Left lung (tissue), 10 donors: Measurements from ENCODE around the gene RPL19. TPM values are rescaled to one million over a fixed set of nuclear protein-coding genes. Genes with fewer than 3 reads are reported as not detected.

ENCODE experiments used
- ATAC-seq: fragments of 200-7000 bp; cut with Tn5 transposase; one replicate; pipeline ENCODE4 v1.9.1; 2020; ENCODE audit warnings: moderate library complexity
- DNase-seq, 4 donors: peaks; one replicate each; pipeline ENCODE4 v3.0.0-alpha.2; 2013 to 2020
- H3K27ac ChIP-seq, 2 donors: fragments of 200-600 bp; sonication (generic) in 1 of 2; one replicate each; pipeline versions ENCODE4 v1.5.0 to v1.8.0; 2020 to 2021
- H3K27me3 ChIP-seq, 2 donors: fragments of 200-600 bp; sonication (generic) in 1 of 2; one replicate each; pipeline versions ENCODE4 v1.5.0 to v1.8.0; 2020 to 2021
- H3K36me3 ChIP-seq, 2 donors: fragments of 200-600 bp; sonication (generic) in 1 of 2; one replicate each; pipeline versions ENCODE4 v1.5.0 to v1.8.0; 2020 to 2021
- H3K4me1 ChIP-seq, 2 donors: fragments of 200-600 bp; one replicate each; pipeline ENCODE4 v1.8.0; 2021
- H3K4me3 ChIP-seq, 2 donors: fragments of 200-600 bp; sonication (generic) in 1 of 2; one replicate each; pipeline versions ENCODE4 v1.5.0 to v1.8.0; 2020 to 2021; ENCODE audit warnings: mild to moderate bottlenecking in 1 of 2
- H3K9me3 ChIP-seq, 2 donors: fragments of 200-600 bp; sonication (generic) in 1 of 2; one replicate each; pipeline versions ENCODE4 v1.5.0 to v1.8.0; 2020 to 2021
- CTCF ChIP-seq, 2 donors: fragments of 200-600 bp; sonication (generic) in 1 of 2; IDR thresholded peaks; one replicate each; pipeline versions ENCODE4 v1.5.0 to v1.8.0; 2021; ENCODE audit warnings: antibody characterized with exemption in 2 of 2
- intact Hi-C, 2 donors: fragments of 100-400 bp; cut with DNase I; formaldehyde crosslinking; loops; one replicate each; pipeline versions ENCODE4 v1.11.2 to v1.14.2; 2022
- polyA plus RNA-seq, 6 donors: library from polyadenylated mRNA; unstranded; fragments of 120-200 nt; gene quantifications; one replicate each; pipeline ENCODE4 v1.2.1, GENCODE V29; 2013; ENCODE audit not compliant: insufficient read length in 6 of 6
- total RNA-seq, 2 donors: library from RNA; stranded (reverse); fragmentation: NEBNext Ultra II Directional; extraction: Animal tissue kit (Norgen Biotek cat#: 25700); gene quantifications; one replicate each; pipeline ENCODE4 v1.2.1, GENCODE V29; 2021
- donor health status: DM: no; HTN: yes; CAD: no.
- donor health status: DM: no; HTN: no; CAD: no.

The RPL19 gene
- total and polyA plus RNA-seq, 8 donors: 1,286 to 2,452 (median 2,096) TPM

- DNase-seq: no peak
- no peak for TF ChIP-seq CTCF (IDR thresholded peaks at IDR 0.05)
- ATAC-seq: peak; percentile 11
- H3K4me1 ChIP-seq: peaks cover 4 to 24% of the 10 kb centered on the region in 2 donors
- peak overlapping the region; percentile 20 to 93 for H3K4me3 ChIP-seq
- peak overlapping the region; percentile 85 to 90 for H3K27ac ChIP-seq
- H3K9me3 ChIP-seq: no peaks in the 10 kb centered on the region
- intact Hi-C loops: loop anchor here in 1 of 2 donors (5.0 kb wide), 1 partner anchor 170 kb away; no protein-coding TSS in a partner anchor
- no peaks in the 10 kb centered on the region for H3K36me3 ChIP-seq
- H3K27me3 ChIP-seq: peaks cover 9 to 41% of the 10 kb centered on the region in 2 donors
Measured at GRCh38 chr17:39151943-39152818, 47.9 kb upstream of the RPL19 start.

- intact Hi-C loops: loop anchor here in 1 of 2 donors (5.0 kb wide), 1 partner anchor 171 kb away; no protein-coding TSS in a partner anchor
- H3K36me3 ChIP-seq: no peaks in the 10 kb centered on the region
- DNase-seq (peak; percentile 91 to 96 (median 94)), ATAC-seq (peak; percentile 80)
- H3K4me3 ChIP-seq: peak overlapping the region; percentile 76 to 93
- H3K27me3 ChIP-seq: peaks cover 9 to 40% of the 10 kb centered on the region in 2 donors
- TF ChIP-seq CTCF (IDR thresholded peaks at IDR 0.05): no peak
- peaks cover 4 to 24% of the 10 kb centered on the region in 2 donors for H3K4me1 ChIP-seq
- peak overlapping the region; percentile 85 to 90 for H3K27ac ChIP-seq
- no peaks in the 10 kb centered on the region for H3K9me3 ChIP-seq
Measured at GRCh38 chr17:39153599-39154051, 46.5 kb upstream of the RPL19 start.

GRCh38 chr17:39155654-39156053 is 44.4 kb upstream of the RPL19 start:
- H3K9me3 ChIP-seq: no peaks in the 10 kb centered on the region
- H3K4me3 ChIP-seq: no peak overlapping the region
- intact Hi-C loops: no loop called here
- TF ChIP-seq CTCF (IDR thresholded peaks at IDR 0.05): no peak
- peaks cover 4 to 23% of the 10 kb centered on the region in 2 donors for H3K4me1 ChIP-seq
- ATAC-seq (no peak), DNase-seq (no peak)
- peaks cover 9 to 20% of the 10 kb centered on the region in 2 donors for H3K27me3 ChIP-seq
- H3K27ac ChIP-seq: no peak overlapping the region
- H3K36me3 ChIP-seq: no peaks in the 10 kb centered on the region

- Histone ChIP-seq H3K4me3 (no peak overlapping the region), H3K9me3 (no peaks in the 10 kb centered on the region), H3K27me3 (peaks cover 2 to 11% of the 10 kb centered on the region in 2 donors), H3K36me3 (no peaks in the 10 kb centered on the region), H3K4me1 (peaks cover 4 to 15% of the 10 kb centered on the region in 2 donors), H3K27ac (no peak overlapping the region)
- intact Hi-C loops: no loop called here
- ATAC-seq (no peak), DNase-seq (no peak)
- no peak for TF ChIP-seq CTCF (IDR thresholded peaks at IDR 0.05)
Measured at GRCh38 chr17:39156491-39156890, 43.6 kb upstream of the RPL19 start.

- Histone ChIP-seq H3K4me1 (no peaks in the 10 kb centered on the region), H3K27ac (no peak overlapping the region), H3K9me3 (no peaks in the 10 kb centered on the region), H3K36me3 (no peaks in the 10 kb centered on the region), H3K4me3 (no peak overlapping the region), H3K27me3 (no peaks in the 10 kb centered on the region)
- DNase-seq: no peak
- no peak for TF ChIP-seq CTCF (IDR thresholded peaks at IDR 0.05)
- ATAC-seq: no peak
- intact Hi-C loops: no loop called here
Measured at GRCh38 chr17:39158623-39159022, 41.5 kb upstream of the RPL19 start.
